ENCODE measurements around the gene MEF2C.
A peak's percentile ranks its signal among the peaks of the same experiment; 100 is the strongest.

MEF2C gene

DNA sequence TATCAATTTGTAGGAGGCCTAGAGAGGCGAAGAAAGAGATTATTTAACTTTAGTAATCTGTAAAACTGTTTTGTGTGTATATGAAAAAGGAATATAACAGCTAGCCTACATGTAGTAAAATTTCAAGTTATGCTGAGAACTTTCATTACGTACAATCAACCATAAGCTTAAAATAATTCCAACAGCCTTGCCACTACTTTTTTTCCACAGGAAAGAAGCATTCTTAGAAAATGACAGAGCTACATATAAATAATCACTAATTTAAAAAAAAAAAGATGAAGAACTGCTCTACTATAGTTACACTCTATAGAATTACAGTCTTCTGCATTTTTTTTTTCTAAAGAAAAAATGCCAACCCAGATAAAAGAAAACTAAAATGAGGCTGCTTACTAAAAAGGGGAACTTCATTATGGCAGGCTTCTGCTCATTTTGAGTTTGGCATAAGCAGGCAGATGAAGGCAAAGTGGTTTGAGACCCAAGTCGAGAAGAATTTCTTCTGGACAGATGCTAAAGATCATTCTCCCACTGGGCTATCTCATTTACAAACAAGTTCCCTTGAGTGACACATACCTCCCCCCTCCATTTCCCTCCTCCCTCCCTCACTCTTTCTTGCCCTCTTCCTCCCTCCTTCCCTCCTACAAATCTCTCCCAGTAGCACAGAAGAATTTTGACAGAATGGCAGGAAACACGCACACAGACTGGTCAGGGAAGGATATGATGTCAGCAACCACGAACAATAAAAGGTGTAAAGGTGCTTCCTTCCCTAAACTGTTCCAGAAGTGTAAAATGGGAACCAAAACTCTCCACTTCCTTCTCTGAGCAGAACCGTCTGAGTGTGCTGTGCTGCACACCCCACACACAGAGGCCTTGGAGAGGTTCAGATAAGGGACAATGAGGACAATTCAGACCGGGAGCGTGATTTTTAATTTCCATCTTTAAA is 56.1 kb downstream of the MEF2C start:
- peak; percentile 98 for DNase-seq

DNA sequence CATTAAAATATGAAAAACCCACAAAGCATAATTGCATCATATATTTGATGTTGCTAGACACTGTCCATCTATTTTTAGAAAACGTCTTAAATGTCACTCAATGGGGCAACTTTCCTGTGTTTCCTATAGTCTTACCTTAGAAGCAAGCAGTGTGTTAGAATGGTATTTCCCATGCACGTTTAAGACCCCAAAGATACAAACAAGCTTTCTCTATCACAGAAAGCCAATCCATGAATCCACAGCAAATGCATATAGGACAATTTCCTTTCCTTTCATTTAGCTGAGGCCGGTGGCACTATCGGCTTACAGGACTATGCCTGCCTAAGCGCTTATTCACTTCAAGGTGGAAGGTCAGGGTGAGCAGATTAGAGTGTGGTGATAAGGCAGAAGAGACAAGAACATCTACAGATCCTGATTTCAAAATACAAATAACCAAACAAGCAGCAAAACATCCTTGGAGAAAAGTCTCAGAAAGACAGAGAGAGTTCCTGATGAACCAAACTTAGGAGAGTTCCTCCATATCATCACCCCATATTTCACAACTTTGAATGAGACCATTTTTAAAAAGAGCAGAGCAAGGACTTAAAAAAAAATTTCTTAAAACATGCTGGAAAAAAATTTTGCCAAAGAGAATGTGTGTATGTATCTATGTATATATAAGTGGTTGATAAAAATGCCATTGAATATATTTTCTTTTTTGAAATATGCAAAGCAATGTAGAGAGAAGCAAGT is 57.2 kb downstream of the MEF2C start:
- DNase-seq = no peak

- no peak for DNase-seq
Measured at GRCh38 chr5:88824892-88825583, 57.9 kb downstream of the MEF2C start.

- no peak for DNase-seq
Measured at GRCh38 chr5:88824141-88824540, 58.8 kb downstream of the MEF2C start.

DNA sequence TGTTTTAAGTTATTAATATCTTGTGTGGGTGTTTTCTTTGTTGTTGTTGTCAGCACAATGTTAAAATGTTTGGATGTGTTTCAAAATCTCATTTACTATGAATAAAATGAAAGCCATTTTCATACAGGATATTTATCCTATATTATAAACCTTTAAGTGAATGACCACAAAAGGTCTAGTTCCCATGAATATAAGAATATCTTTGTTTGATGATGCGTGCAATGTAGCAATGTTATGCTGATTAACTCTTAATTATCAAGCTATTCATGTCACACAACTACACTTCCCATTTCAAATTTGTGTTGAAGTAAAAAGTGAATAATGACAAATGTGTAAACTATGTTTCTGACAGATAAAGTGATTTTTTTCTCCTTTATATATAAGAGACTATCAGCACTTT is 59.8 kb downstream of the MEF2C start:
- DNase-seq = no peak

DNA sequence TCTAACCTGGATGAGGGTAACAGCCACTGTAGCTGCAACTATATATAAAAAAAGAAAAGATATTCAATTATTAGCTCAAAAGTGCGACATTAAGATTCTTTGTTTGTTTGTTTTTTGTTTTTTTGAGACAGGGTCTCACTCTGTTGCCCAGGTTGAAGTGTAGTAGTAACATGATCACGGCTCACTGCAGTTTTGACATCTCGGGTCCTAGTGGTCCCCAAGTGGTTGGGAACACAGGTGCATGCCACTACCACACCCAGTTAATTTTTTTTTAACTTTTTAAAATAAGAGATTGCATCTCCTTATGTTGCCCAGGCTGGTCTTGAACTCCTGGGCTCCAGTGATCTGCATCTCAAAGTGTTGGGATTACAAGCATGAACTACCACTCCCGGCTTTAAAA is 61.8 kb downstream of the MEF2C start:
- DNase-seq = no peak

DNA sequence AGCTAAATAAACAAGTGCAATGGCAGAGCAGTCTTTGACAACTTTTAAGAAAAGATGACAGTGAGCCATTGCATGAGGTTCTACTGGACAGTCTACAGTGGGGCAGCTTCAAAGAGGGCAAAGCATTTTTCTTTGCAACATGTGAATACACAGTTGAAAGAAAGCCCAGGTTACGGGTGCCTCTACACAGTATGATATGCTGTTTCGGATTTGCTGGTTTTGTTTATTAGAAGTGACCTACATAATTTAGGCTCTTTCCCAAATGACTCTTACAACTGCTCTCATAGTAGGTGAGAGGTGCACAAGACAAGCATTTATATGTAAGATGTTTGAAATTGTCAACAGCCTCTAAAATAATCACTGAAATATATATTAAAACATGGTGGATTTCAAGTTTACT is 62.4 kb downstream of the MEF2C start:
- no peak for DNase-seq

- DNase-seq = no peak
Measured at GRCh38 chr5:88819301-88819999, 63.5 kb downstream of the MEF2C start.

- no peak for DNase-seq
Measured at GRCh38 chr5:88818296-88818695, 64.7 kb downstream of the MEF2C start.

- DNase-seq = no peak
Measured at GRCh38 chr5:88816195-88816594, 66.8 kb downstream of the MEF2C start.

DNA sequence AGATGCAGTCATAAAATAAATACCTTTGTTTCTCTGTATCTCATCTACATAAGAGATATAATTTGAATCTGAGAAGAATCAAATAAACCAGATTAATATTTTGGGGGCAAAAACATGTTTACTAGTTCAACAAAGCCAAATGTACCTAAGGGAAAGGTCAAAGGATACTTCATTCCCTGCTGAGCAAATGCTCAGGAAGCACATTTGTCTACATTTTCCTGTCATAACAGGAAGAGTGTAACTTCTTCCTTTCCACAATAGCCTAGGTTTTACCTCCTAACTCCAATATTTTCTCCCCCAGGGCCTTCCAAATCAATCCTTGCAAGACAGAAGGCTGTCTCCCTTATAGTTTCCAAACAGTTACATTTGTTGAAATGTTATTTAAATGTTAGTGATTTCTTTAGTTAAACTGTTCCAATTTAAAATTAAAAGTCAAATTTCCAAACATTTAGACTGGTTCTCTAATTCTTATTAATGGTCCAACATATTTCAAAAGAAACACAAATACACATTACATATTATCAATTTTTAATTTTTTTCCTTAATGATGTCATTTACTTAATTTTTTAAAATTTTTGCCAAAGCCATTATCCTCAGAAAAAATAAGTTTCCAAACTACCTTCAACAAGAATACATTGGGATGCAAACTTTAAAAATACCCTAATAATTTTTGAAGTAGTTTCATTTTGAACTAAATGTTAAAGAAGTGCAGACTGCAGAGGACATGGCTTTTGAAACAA is 67.8 kb downstream of the MEF2C start:
- no peak for DNase-seq

DNA sequence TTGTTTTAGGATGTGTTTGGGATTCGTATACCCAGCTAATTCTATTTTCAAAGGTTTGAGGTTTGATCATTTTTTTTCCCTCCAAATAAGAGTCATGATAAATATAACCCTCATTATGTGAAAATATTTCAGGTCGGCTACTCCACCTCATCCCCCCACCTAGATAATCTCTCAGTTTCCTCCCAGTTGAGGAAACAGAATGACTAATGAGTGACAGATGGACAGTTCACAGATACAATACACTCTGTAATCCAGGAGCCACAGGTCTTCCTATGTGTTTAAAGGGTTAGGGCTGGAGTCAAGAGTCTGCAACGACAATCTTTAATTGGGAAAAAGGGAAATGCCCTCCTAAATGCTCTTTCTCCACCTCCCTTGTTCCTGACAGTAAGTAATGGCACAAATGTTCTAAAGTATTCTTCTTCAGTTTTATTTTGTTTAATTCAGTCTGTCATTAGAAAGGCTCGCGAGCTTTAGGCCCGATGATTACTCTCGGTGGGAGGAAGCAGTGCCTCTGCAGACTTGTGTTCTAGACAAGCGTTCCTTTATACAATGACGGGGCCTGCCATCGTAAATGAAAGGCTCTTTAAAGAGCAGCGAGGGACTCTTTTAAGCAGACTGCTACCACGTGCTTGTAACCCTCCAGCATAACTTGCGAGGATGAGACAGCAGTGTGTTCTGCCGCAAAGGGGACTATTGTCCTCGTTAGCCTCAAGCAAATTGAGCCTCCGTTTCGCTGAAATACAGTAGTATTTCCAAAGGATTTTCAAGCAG is 69.0 kb downstream of the MEF2C start:
- no peak for DNase-seq

- DNase-seq = no peak
Measured at GRCh38 chr5:88813244-88813643, 69.7 kb downstream of the MEF2C start.

- no peak for DNase-seq
Measured at GRCh38 chr5:88808153-88808552, 74.8 kb downstream of the MEF2C start.

GRCh38 chr5:88807327-88807726 is 75.7 kb downstream of the MEF2C start:
- no peak for DNase-seq

DNA sequence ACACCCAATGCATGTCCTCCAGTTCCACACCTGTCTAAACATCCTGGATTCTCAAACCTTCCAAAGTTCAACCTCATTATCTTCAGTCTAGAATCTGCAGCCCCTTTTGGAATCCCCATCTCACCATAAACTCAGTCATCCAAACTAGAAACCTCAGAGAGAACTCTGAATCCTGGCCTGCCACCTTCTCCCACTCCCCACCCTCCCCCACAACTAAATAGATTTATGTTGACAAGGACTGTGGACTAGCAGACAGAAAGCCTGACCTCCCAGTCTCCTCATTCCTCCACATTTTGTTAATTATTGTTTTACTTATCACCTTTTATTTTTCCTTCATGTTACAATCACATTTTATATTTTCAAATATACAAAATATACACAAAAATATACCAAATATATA is 76.6 kb downstream of the MEF2C start:
- DNase-seq = no peak

DNA sequence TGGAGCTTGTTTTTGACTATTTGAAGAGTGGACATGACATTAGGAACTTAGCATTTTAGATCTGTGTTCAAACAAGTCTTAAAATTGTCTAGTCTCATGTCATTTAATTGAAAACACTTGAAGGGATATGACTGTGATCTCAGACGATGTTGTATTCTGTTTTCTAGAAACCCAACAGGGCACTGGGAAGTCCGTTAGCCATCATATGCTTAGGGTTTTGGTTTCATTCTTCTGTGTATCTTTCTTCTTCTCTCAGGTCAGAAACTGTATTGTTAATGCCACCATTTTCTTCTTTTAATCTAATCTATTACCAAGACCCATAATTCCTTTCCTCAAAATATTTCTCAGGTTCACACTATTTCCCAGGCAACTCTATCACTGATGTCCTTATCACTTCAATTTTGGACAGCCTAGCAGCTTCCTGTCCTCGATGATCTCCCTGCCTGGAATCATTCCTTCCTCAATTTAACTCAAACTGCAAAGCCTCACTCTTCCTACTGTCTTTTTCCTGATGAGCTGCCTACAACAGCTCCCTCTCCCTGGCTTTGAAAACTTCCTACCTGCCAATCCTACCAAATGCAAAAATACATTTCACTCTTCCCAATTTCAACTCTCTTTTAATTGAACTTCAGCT is 77.7 kb downstream of the MEF2C start:
- no peak for DNase-seq

DNA sequence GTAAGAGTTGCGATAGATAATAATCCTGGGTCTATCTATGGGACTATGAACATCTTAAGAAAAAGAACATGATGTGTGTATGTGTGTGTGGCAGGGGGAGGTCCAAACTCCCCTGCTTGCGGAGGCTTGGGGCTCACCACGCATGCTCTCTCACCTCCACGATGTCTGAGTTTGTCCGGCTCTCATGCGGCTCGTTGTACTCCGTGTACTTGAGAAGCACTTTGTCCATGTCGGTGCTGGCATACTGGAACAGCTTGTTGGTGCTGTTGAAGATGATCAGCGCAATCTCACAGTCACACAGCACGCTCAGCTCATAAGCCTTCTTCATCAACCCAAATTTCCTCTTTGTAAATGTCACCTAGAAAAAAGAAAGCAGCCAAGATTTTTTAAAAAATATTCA is 78.5 kb downstream of the MEF2C start:
- DNase-seq = no peak

DNA sequence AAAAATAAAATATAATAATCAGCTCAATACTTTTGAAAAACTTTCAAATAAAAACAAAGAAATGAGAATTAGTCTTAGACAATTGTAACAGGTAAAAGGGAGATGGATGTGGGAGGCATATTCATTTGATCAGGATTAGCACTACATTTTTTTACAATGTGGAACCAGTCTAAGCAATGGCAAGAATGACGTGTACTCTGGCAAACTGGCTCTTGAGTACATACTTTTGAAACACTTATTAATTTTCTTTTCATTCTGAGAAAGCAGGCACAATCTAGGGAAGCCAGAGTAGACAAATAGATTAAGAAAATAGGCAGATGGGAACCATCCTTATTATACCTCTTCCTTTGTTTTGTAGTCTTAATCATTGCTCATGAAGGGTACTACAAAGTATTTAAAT is 79.7 kb downstream of the MEF2C start:
- DNase-seq = no peak

- no peak for DNase-seq
Measured at GRCh38 chr5:88799938-88800535, 82.9 kb downstream of the MEF2C start.
